Activated naive CD4-positive, alpha-beta T cell treated with anti-CD3 and anti-CD28 coated beads, Interleukin-2, amount 50 U/mL, for 16 hours (primary cell): ENCODE results near the gene SOS1.
"Not testable (repeated sequence)": the region's sequence is repeated elsewhere in the genome, so short reads cannot be mapped to it uniquely, and the experiment has no call there.

Experiments used
- DNase-seq: peaks from one replicate; pipeline ENCODE4 v3.0.0-alpha.2; 2020

The SOS1 gene

GRCh38 chr2:39099310-39099869 is 21.5 kb downstream of the SOS1 start:
- no peak for DNase-seq

GRCh38 chr2:39095624-39096023 is 25.2 kb downstream of the SOS1 start:
- DNase-seq = no peak

GRCh38 chr2:39094717-39095363 is 26.0 kb downstream of the SOS1 start:
- DNase-seq = no peak

- DNase-seq = no peak
Measured at GRCh38 chr2:39093218-39093898, 27.5 kb downstream of the SOS1 start.

GRCh38 chr2:39091543-39091942 is 29.3 kb downstream of the SOS1 start:
- no peak for DNase-seq

- DNase-seq = no peak
Measured at GRCh38 chr2:39091063-39091462, 29.8 kb downstream of the SOS1 start.

GRCh38 chr2:39080152-39080551 is 40.7 kb downstream of the SOS1 start:
- no peak for DNase-seq

- no peak for DNase-seq
Measured at GRCh38 chr2:39069890-39070465, 50.9 kb downstream of the SOS1 start.

- DNase-seq = no peak
Measured at GRCh38 chr2:39069136-39069515, 51.7 kb downstream of the SOS1 start.

- no peak for DNase-seq
Measured at GRCh38 chr2:39068299-39069135, 52.3 kb downstream of the SOS1 start.

- no peak for DNase-seq
Measured at GRCh38 chr2:39065616-39066015, 55.2 kb downstream of the SOS1 start.

- no peak for DNase-seq
Measured at GRCh38 chr2:39062320-39062719, 58.5 kb downstream of the SOS1 start.

GRCh38 chr2:39061280-39061679 is 59.6 kb downstream of the SOS1 start:
- no peak for DNase-seq

- DNase-seq = no peak
Measured at GRCh38 chr2:39059366-39059952, 61.4 kb downstream of the SOS1 start.

GRCh38 chr2:39058101-39058500 is 62.8 kb downstream of the SOS1 start:
- DNase-seq = no peak

GRCh38 chr2:39052665-39053064 is 68.2 kb downstream of the SOS1 start:
- not testable (repeated sequence) for DNase-seq

GRCh38 chr2:39050109-39050508 is 70.7 kb downstream of the SOS1 start:
- no peak for DNase-seq

- DNase-seq = no peak
Measured at GRCh38 chr2:39039072-39039471, 81.8 kb downstream of the SOS1 start.

GRCh38 chr2:39033980-39034379 is 86.9 kb downstream of the SOS1 start:
- DNase-seq = no peak

GRCh38 chr2:39027421-39027820 is 93.4 kb downstream of the SOS1 start:
- DNase-seq = no peak

GRCh38 chr2:39024833-39025232 is 96.0 kb downstream of the SOS1 start:
- DNase-seq = no peak

GRCh38 chr2:39023649-39024048 is 97.2 kb downstream of the SOS1 start:
- DNase-seq = no peak
